GM18498 (cell line): Measurements from ENCODE around the gene TMEM150B.

Source experiments
- ATAC-seq: cut with Tn5 transposase; IDR thresholded peaks from one replicate; pipeline ENCODE4 v1.9.1; 2021; ENCODE audit warnings: mild to moderate bottlenecking, moderate library complexity; ENCODE audit not compliant: unreplicated experiment

The TMEM150B gene

GRCh38 chr19:55325172-55325571, at the start of gene TMEM150B:
TMEM150B (minus strand) TSS chr19:55325341; CDS start chr19:55321036, 4,305 bp downstream.
- ATAC-seq = no peak

GRCh38 chr19:55373993-55374757, 49.0 kb upstream of the TMEM150B start:
- no peak for ATAC-seq

GRCh38 chr19:55373306-55373992, 48.3 kb upstream of the TMEM150B start:
- ATAC-seq = no peak

- ATAC-seq = no peak
Observed at GRCh38 chr19:55372316-55373081, 47.4 kb upstream of the TMEM150B start.

- no peak for ATAC-seq
Observed at GRCh38 chr19:55370305-55370988, 45.3 kb upstream of the TMEM150B start, which contains the start of gene IL11. IL11 (minus strand) TSS chr19:55370463; CDS start chr19:55370310, 153 bp downstream.

- ATAC-seq = no peak
Observed at GRCh38 chr19:55369653-55370304, 44.6 kb upstream of the TMEM150B start.

- ATAC-seq = no peak
Observed at GRCh38 chr19:55368701-55369563, 43.8 kb upstream of the TMEM150B start.

GRCh38 chr19:55368106-55368505, 43.0 kb upstream of the TMEM150B start:
- no peak for ATAC-seq

- no peak for ATAC-seq
Observed at GRCh38 chr19:55366790-55367189, 41.6 kb upstream of the TMEM150B start.

GRCh38 chr19:55365964-55366363, 40.8 kb upstream of the TMEM150B start:
- ATAC-seq = no peak

- ATAC-seq = no peak
Observed at GRCh38 chr19:55365245-55365644, 40.1 kb upstream of the TMEM150B start.

- no peak for ATAC-seq
Observed at GRCh38 chr19:55362990-55363716, 38.0 kb upstream of the TMEM150B start, which contains the start of gene GARIN5B. GARIN5B (minus strand) TSS chr19:55363260; CDS start chr19:55363066, 194 bp downstream.

- no peak for ATAC-seq
Observed at GRCh38 chr19:55362174-55362989, 37.2 kb upstream of the TMEM150B start.

GRCh38 chr19:55360902-55361301, 35.8 kb upstream of the TMEM150B start:
- no peak for ATAC-seq

GRCh38 chr19:55358943-55359908, 34.1 kb upstream of the TMEM150B start:
- ATAC-seq = no peak

GRCh38 chr19:55358493-55358892, 33.4 kb upstream of the TMEM150B start:
- no peak for ATAC-seq
